HFF-Myc (cell line): ENCODE data around the gene ATP11C.

Experiments
- DNase-seq: peaks from one replicate; pipeline ENCODE4 v3.0.0-alpha.2; 2011; ENCODE audit warnings: low read depth; ENCODE audit errors: extremely low read depth
- H3K4me3 ChIP-seq: replicated peaks from 2 replicates; pipeline ENCODE4 v1.5.1; 2011; ENCODE audit warnings: low read depth, mild to moderate bottlenecking, control low read depth, low read length
- CTCF ChIP-seq: IDR thresholded peaks from 2 replicates; pipeline ENCODE4 v1.5.1; 2012; ENCODE audit warnings: mild to moderate bottlenecking, low read depth, low read length, control low read depth; ENCODE audit errors: missing control alignments

Gene ATP11C

GRCh38 chrX:139932901-139933796, at the start of gene ATP11C:
Gene ATP11C, minus strand, starts transcription at chrX:139933053. Its CDS starts 1,011 bp downstream, at chrX:139932042.
- no peak for TF ChIP-seq CTCF

GRCh38 chrX:139974471-139974870, 41.6 kb upstream of the ATP11C start:
- no peak for TF ChIP-seq CTCF
- no peak overlapping the region for H3K4me3 ChIP-seq
- DNase-seq = no peak

More at GRCh38 chrX:139932901-139933796, at the start of gene ATP11C:
- H3K4me3 ChIP-seq = peak within 1 kb of the TSS; percentile 63
- DNase-seq = peak; percentile 38

- no peak overlapping the region for H3K4me3 ChIP-seq
- DNase-seq = no peak
- no peak for TF ChIP-seq CTCF
These were observed 40.1 kb upstream of the ATP11C start for GRCh38 chrX:139972629-139973624.

- no peak for TF ChIP-seq CTCF
- H3K4me3 ChIP-seq = no peak overlapping the region
- no peak for DNase-seq
These were observed 39.3 kb upstream of the ATP11C start for GRCh38 chrX:139972113-139972512.

- no peak for DNase-seq
- TF ChIP-seq CTCF = no peak
- no peak overlapping the region for H3K4me3 ChIP-seq
These were observed 38.5 kb upstream of the ATP11C start for GRCh38 chrX:139971394-139971749.

- DNase-seq = no peak
- no peak overlapping the region for H3K4me3 ChIP-seq
- TF ChIP-seq CTCF = no peak
These were observed 36.4 kb upstream of the ATP11C start for GRCh38 chrX:139969286-139969685.
